ENCODE measurements around the gene RNF123. TPM values are rescaled to one million over a fixed set of nuclear protein-coding genes. Genes with fewer than 3 reads are reported as not detected.

Gene RNF123
- polyA plus RNA-seq, 1 of the 3 experiments (the other 2 are of a cell fraction), result 48.1 TPM

GRCh38 chr3:49738067-49738713 lies 48.8 kb downstream of the RNF123 start (continued):
- TF ChIP-seq MAX (IDR thresholded peaks at IDR 0.05; ENCODE audit: low read depth) (no peak), TAF1 (IDR thresholded peaks at IDR 0.05; ENCODE audit: borderline replicate concordance, low read depth, low read length) (no peak), SIN3A (IDR thresholded peaks at IDR 0.05; ENCODE audit: borderline replicate concordance, low read depth, low read length) (no peak), MXI1 (IDR thresholded peaks at IDR 0.05; ENCODE audit: low read depth, low read length) (no peak), YY1 (IDR thresholded peaks at IDR 0.05; ENCODE audit: low read depth) (no peak), EP300 (IDR thresholded peaks at IDR 0.05; ENCODE audit: borderline replicate concordance in 1 of 2, low read depth in 1 of 2, low read length in 1 of 2) (no peak), FOXJ3 (CRISPR knock-in tag; IDR thresholded peaks at IDR 0.05) (no peak), POLR2AphosphoS5 (IDR thresholded peaks at IDR 0.05; ENCODE audit: low read depth, low read length) (no peak), RFX5 (IDR thresholded peaks at IDR 0.05; ENCODE audit: low read length) (no peak)

- Histone ChIP-seq H3K4me3 (ENCODE audit: low read depth in 2 of 2, low read length in 1 of 2) (no peak overlapping the region), H3K9me2 (no peaks in the 10 kb centered on the region), H3K36me3 (replicated peaks in 1 of 2; ENCODE audit: control insufficient read depth in 1 of 2, insufficient read depth in 2 of 2, low read length in 1 of 2) (peaks cover 12 to 40% of the 10 kb centered on the region in 2 experiments), H3K27me3 (ENCODE audit: insufficient read depth) (no peaks in the 10 kb centered on the region), H4K20me1 (ENCODE audit: insufficient read depth) (peaks cover 3% of the 10 kb centered on the region; the same call in 1 of the 2 replicates), H3K79me2 (ENCODE audit: insufficient read depth) (peaks cover 48% of the 10 kb centered on the region), H3K9me3 (no peaks in the 10 kb centered on the region), H3K4me1 (ENCODE audit: control insufficient read depth in 1 of 2, insufficient read depth in 2 of 2, low read depth in 1 of 2, low read length in 1 of 2) (no peaks in the 10 kb centered on the region), H3K27ac (ENCODE audit: low read depth in 2 of 2, low read length in 1 of 2) (no peak overlapping the region), H2AFZ (ENCODE audit: low read depth) (no peak overlapping the region), H3K4me2 (no peak overlapping the region), H3K9ac (no peak overlapping the region), H3F3A (replicated peaks; ENCODE audit: insufficient read depth) (peaks cover 2% of the 10 kb centered on the region)
- no peak for DNase-seq
- POLR2A ChIA-PET, result no interaction called here
- CTCF ChIA-PET, result no interaction called here
- TF ChIP-seq ELF1 (IDR thresholded peaks at IDR 0.05), result no peak
- TF ChIP-seq JUND (IDR thresholded peaks at IDR 0.05), result no peak
- TF ChIP-seq USF1 (IDR thresholded peaks at IDR 0.05; ENCODE audit: borderline replicate concordance, low read depth), result no peak
- TF ChIP-seq MAX (IDR thresholded peaks at IDR 0.05; ENCODE audit: low read depth), result no peak
- TF ChIP-seq RXRA (IDR thresholded peaks at IDR 0.05; ENCODE audit: borderline replicate concordance, low read depth), result no peak
- TF ChIP-seq IRF3 (IDR thresholded peaks at IDR 0.05; ENCODE audit: low read depth, low read length), result no peak
- no peak for TF ChIP-seq CTCF (IDR thresholded peaks at IDR 0.05)
- no peak for TF ChIP-seq EZH2phosphoT487 (IDR thresholded peaks at IDR 0.05; ENCODE audit: borderline replicate concordance, low read depth)
- no peak for TF ChIP-seq MXI1 (IDR thresholded peaks at IDR 0.05; ENCODE audit: low read depth, low read length)
Observed at GRCh38 chr3:49740427-49740826, 51.1 kb downstream of the RNF123 start.

All from SK-N-SH (cell line).